Type B pancreatic cell (in vitro differentiated cells): ENCODE data around the gene ABCA6. TPM values are rescaled to one million over a fixed set of nuclear protein-coding genes. Genes with fewer than 3 reads are reported as not detected.

Source experiments
- DNase-seq: peaks from one replicate; pipeline ENCODE4 v3.0.0; 2021; ENCODE audit warnings: mixed read lengths; ENCODE audit not compliant: unreplicated experiment; ENCODE audit errors: extremely low spot score
- H3K27ac Mint-ChIP-seq: 2 replicates; pipeline ENCODE4 v1.8.0; 2021; ENCODE audit warnings: mild to moderate bottlenecking, mixed read lengths
- H3K27me3 Mint-ChIP-seq: 2 replicates; pipeline ENCODE4 v1.8.0; 2021; ENCODE audit warnings: mixed read lengths
- H3K36me3 Mint-ChIP-seq: 2 replicates; pipeline ENCODE4 v1.8.0; 2021; ENCODE audit warnings: mixed read lengths
- H3K4me1 Mint-ChIP-seq: one replicate; pipeline ENCODE4 v1.8.0; 2021; ENCODE audit warnings: mixed read lengths; ENCODE audit not compliant: unreplicated experiment
- H3K4me3 Mint-ChIP-seq: 2 replicates; pipeline ENCODE4 v1.8.0; 2021; ENCODE audit warnings: mild to moderate bottlenecking, mixed read lengths
- H3K9me3 Mint-ChIP-seq: 2 replicates; pipeline ENCODE4 v1.8.0; 2021; ENCODE audit warnings: mixed read lengths
- total RNA-seq: library from RNA; stranded (reverse); gene quantifications from 2 replicates; pipeline ENCODE4 v1.2.1, GENCODE V29; 2021; ENCODE audit warnings: low replicate concordance
- TF ChIP-seq, protein P1 (sequence below): fragments of 200-600 bp; sonication (generic); conservative IDR thresholded peaks from 2 replicates; pipeline ENCODE4 v1.5.0; 2021; ENCODE audit warnings: antibody characterized with exemption, mild to moderate bottlenecking

ABCA6 gene
- total RNA-seq, 1 donor from 2014 or later, result 0.48 TPM

DNA sequence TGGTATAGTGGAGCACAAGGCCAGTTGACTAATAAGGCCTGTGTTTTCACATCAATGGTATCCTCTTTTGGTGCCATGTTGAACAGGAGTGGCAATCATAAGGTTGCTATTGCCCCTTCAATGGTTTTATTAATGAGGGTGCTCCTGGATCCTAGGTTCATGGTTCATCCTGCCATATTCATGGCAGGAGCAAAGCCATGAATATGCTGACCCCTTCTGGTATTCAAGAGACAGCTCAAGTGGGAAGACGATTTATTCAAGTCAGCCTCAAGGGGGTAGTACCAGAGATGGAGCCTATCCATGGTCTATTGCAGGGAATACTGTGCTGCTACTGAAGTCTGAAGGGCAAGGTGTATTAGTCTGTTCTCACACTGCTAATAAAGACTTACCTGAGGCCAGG is 83.5 kb downstream of the ABCA6 start:
- H3K27ac Mint-ChIP-seq, result no peak overlapping the region
- peaks cover 8% of the 10 kb centered on the region for H3K36me3 Mint-ChIP-seq
- peaks cover 3% of the 10 kb centered on the region for H3K27me3 Mint-ChIP-seq
- no peak for DNase-seq
- H3K4me3 Mint-ChIP-seq, result no peak overlapping the region
- H3K4me1 Mint-ChIP-seq, result peaks cover 16% of the 10 kb centered on the region
- peaks cover 6% of the 10 kb centered on the region for H3K9me3 Mint-ChIP-seq
- TF ChIP-seq, protein P1, sequence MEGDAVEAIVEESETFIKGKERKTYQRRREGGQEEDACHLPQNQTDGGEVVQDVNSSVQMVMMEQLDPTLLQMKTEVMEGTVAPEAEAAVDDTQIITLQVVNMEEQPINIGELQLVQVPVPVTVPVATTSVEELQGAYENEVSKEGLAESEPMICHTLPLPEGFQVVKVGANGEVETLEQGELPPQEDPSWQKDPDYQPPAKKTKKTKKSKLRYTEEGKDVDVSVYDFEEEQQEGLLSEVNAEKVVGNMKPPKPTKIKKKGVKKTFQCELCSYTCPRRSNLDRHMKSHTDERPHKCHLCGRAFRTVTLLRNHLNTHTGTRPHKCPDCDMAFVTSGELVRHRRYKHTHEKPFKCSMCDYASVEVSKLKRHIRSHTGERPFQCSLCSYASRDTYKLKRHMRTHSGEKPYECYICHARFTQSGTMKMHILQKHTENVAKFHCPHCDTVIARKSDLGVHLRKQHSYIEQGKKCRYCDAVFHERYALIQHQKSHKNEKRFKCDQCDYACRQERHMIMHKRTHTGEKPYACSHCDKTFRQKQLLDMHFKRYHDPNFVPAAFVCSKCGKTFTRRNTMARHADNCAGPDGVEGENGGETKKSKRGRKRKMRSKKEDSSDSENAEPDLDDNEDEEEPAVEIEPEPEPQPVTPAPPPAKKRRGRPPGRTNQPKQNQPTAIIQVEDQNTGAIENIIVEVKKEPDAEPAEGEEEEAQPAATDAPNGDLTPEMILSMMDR, result no peak

- H3K4me1 Mint-ChIP-seq, result peaks cover 16% of the 10 kb centered on the region
- no peak overlapping the region for H3K27ac Mint-ChIP-seq
- TF ChIP-seq, protein P1, result no peak
- H3K9me3 Mint-ChIP-seq, result peaks cover 6% of the 10 kb centered on the region
- no peak overlapping the region for H3K4me3 Mint-ChIP-seq
- DNase-seq, result no peak
- peaks cover 8% of the 10 kb centered on the region for H3K36me3 Mint-ChIP-seq
- peaks cover 3% of the 10 kb centered on the region for H3K27me3 Mint-ChIP-seq
These were observed 84.4 kb downstream of the ABCA6 start for GRCh38 chr17:69057280-69057679.

GRCh38 chr17:69056179-69056823 is 85.4 kb downstream of the ABCA6 start:
- Mint-ChIP-seq H3K27ac (no peak overlapping the region), H3K36me3 (peaks cover 8% of the 10 kb centered on the region), H3K9me3 (peaks cover 8% of the 10 kb centered on the region), H3K27me3 (peaks cover 3% of the 10 kb centered on the region), H3K4me1 (peaks cover 12% of the 10 kb centered on the region), H3K4me3 (no peak overlapping the region)
- DNase-seq, result no peak
- TF ChIP-seq, protein P1, result no peak

GRCh38 chr17:69055334-69055733 is 86.4 kb downstream of the ABCA6 start:
- no peak for DNase-seq
- H3K27ac Mint-ChIP-seq, result no peak overlapping the region
- peaks cover 8% of the 10 kb centered on the region for H3K4me1 Mint-ChIP-seq
- TF ChIP-seq, protein P1, result no peak
- H3K27me3 Mint-ChIP-seq, result peaks cover 3% of the 10 kb centered on the region
- peaks cover 11% of the 10 kb centered on the region for H3K36me3 Mint-ChIP-seq
- H3K9me3 Mint-ChIP-seq, result peaks cover 13% of the 10 kb centered on the region
- H3K4me3 Mint-ChIP-seq, result no peak overlapping the region

GRCh38 chr17:69050999-69051775 is 90.5 kb downstream of the ABCA6 start:
- Mint-ChIP-seq H3K36me3 (peaks cover 7% of the 10 kb centered on the region), H3K27ac (no peak overlapping the region), H3K4me3 (no peak overlapping the region), H3K9me3 (peaks cover 6% of the 10 kb centered on the region), H3K4me1 (peaks cover 17% of the 10 kb centered on the region), H3K27me3 (peaks cover 3% of the 10 kb centered on the region)
- no peak for DNase-seq
- TF ChIP-seq, protein P1, result no peak
